NCI-H526 (cell line): Measurements from ENCODE around the gene ZNF558.
"Not testable (repeated sequence)": the region's sequence is repeated elsewhere in the genome, so short reads cannot be mapped to it uniquely, and the experiment has no call there.

Experiments
- DNase-seq, 2 experiments: peaks; one replicate each; lab custom pipeline; 2025; lab: John Stamatoyannopoulos, UW

ZNF558 gene

GRCh38 chr19:8794823-8795222 lies 37.3 kb downstream of the ZNF558 start:
- no peak for DNase-seq

GRCh38 chr19:8773587-8773986 lies 58.5 kb downstream of the ZNF558 start:
- not testable (repeated sequence) for DNase-seq

GRCh38 chr19:8769265-8769664 lies 62.8 kb downstream of the ZNF558 start:
- DNase-seq: not testable (repeated sequence)

- DNase-seq: not testable (repeated sequence)
Observed at GRCh38 chr19:8767257-8767656, 64.8 kb downstream of the ZNF558 start.
